DND-41 (cell line): ENCODE results near the gene SCNN1A.

ENCODE experiments used
- ATAC-seq: fragments of 200-7000 bp; cut with Tn5 transposase; 3 replicates; pipeline ENCODE4 v1.9.1; 2021; ENCODE audit warnings: low read depth; ENCODE audit not compliant: insufficient read depth
- DNase-seq: peaks from one replicate; pipeline ENCODE4 v3.0.0-alpha.2; 2020
- H2AFZ ChIP-seq: 2 replicates; pipeline ENCODE4 v1.6.0; 2012; ENCODE audit warnings: low read depth, low read length
- H3K27ac ChIP-seq: 2 replicates; pipeline ENCODE4 v1.5.1; 2012; ENCODE audit warnings: low read length, inconsistent platforms
- H3K27me3 ChIP-seq: fragments of 200-600 bp; sonication (generic); 2 replicates; pipeline ENCODE4 v1.6.0; 2012; ENCODE audit warnings: low read length, mild to moderate bottlenecking, inconsistent platforms; ENCODE audit not compliant: insufficient read depth, poor library complexity
- H3K36me3 ChIP-seq: 2 replicates; pipeline ENCODE4 v1.5.1; 2012; ENCODE audit warnings: low read length, inconsistent platforms; ENCODE audit not compliant: insufficient read depth
- H3K4me1 ChIP-seq: 2 replicates; pipeline ENCODE4 v1.5.1; 2012; ENCODE audit warnings: mild to moderate bottlenecking, low read length; ENCODE audit not compliant: insufficient read depth
- H3K4me2 ChIP-seq: 2 replicates; pipeline ENCODE4 v1.6.0; 2012; ENCODE audit warnings: mild to moderate bottlenecking, moderate library complexity, low read length, inconsistent platforms; ENCODE audit not compliant: insufficient read depth
- H3K4me3 ChIP-seq, 2 experiments: fragments of 200-600 bp in 1 of 2; shearing (Covaris generic) in 1 of 2; 2 replicates each; pipeline ENCODE4 v1.5.1; 2012 to 2016; ENCODE audit warnings: inconsistent platforms in 2 of 2, low read length in 2 of 2, mild to moderate bottlenecking in 2 of 2, low read depth in 1 of 2, moderate library complexity in 1 of 2
- H3K79me2 ChIP-seq: 2 replicates; pipeline ENCODE4 v1.6.0; 2012; ENCODE audit warnings: low read length, inconsistent platforms; ENCODE audit not compliant: insufficient read depth
- H3K9ac ChIP-seq: 2 replicates; pipeline ENCODE4 v1.6.0; 2012; ENCODE audit warnings: low read depth, mild to moderate bottlenecking, inconsistent platforms, low read length, moderate library complexity
- H3K9me3 ChIP-seq: 2 replicates; pipeline ENCODE4 v1.5.1; 2012; ENCODE audit warnings: low read length, moderate library complexity, mild to moderate bottlenecking, inconsistent platforms; ENCODE audit not compliant: insufficient read depth, severe bottlenecking
- H4K20me1 ChIP-seq: 2 replicates; pipeline ENCODE4 v1.6.0; 2012; ENCODE audit warnings: low read length; ENCODE audit not compliant: insufficient read depth
- EZH2 ChIP-seq: IDR thresholded peaks from 3 replicates; pipeline ENCODE4 v1.6.1; 2012; ENCODE audit warnings: borderline replicate concordance, low read depth, mild to moderate bottlenecking, moderate library complexity, low read length, inconsistent platforms; ENCODE audit not compliant: severe bottlenecking
- TF ChIP-seq, protein P1 (sequence below): IDR thresholded peaks from 2 replicates; pipeline ENCODE4 v1.5.1; 2012; ENCODE audit warnings: borderline replicate concordance, low read length, moderate library complexity, mild to moderate bottlenecking; ENCODE audit not compliant: poor library complexity, severe bottlenecking; ENCODE audit errors: extremely low read depth

Gene SCNN1A

DNA sequence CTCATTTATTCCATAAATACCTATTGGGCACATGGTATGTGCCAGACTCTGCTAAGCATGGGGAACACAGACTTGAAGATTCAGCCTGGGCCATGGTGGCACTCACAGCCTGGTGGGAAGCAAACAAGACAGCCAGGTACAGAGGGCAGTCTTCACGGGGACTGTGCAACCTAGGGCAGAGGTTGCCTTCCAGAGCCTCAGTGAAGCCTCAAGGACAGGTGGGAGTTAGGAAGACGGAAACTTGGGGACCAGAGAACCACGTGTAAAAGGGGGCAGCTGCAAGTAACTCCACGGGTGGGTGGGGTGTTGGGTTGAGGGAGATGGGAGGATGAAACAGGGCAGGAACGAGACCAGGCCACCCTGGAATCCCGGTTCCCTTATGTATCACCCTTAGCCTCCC lies 7.6 kb upstream of the SCNN1A start:
- TF ChIP-seq, protein P1, sequence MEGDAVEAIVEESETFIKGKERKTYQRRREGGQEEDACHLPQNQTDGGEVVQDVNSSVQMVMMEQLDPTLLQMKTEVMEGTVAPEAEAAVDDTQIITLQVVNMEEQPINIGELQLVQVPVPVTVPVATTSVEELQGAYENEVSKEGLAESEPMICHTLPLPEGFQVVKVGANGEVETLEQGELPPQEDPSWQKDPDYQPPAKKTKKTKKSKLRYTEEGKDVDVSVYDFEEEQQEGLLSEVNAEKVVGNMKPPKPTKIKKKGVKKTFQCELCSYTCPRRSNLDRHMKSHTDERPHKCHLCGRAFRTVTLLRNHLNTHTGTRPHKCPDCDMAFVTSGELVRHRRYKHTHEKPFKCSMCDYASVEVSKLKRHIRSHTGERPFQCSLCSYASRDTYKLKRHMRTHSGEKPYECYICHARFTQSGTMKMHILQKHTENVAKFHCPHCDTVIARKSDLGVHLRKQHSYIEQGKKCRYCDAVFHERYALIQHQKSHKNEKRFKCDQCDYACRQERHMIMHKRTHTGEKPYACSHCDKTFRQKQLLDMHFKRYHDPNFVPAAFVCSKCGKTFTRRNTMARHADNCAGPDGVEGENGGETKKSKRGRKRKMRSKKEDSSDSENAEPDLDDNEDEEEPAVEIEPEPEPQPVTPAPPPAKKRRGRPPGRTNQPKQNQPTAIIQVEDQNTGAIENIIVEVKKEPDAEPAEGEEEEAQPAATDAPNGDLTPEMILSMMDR, result no peak
- no peak for TF ChIP-seq EZH2
- ATAC-seq (no peak), DNase-seq (no peak)
- Histone ChIP-seq H3K4me2 (no peak overlapping the region), H3K9ac (no peak overlapping the region), H4K20me1 (no peaks in the 10 kb centered on the region), H3K27me3 (peaks cover 12% of the 10 kb centered on the region), H3K4me3 (no peak overlapping the region), H3K27ac (no peak overlapping the region), H3K9me3 (no peaks in the 10 kb centered on the region), H3K36me3 (no peaks in the 10 kb centered on the region), H2AFZ (no peak overlapping the region), H3K79me2 (no peaks in the 10 kb centered on the region), H3K4me1 (no peaks in the 10 kb centered on the region)

DNA sequence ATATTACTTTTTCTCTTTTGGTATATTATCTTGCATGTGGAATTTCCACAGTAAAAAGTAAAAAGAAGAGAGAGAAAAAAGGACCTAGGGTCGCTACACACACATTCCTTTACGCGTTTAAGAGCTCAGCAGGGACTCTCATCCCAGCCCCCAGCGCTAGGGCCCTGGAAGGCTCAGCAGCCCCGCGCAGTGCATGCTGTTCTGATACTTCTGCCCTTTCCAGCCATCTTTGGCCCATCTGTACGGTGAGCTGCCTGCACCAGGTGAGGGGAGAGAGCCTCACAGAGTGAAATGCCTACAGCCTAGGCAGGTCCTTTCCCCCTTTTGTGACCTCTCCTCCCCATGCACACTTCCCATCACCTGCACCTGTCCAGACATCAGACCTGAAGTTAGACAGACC lies 7.0 kb upstream of the SCNN1A start:
- Histone ChIP-seq H3K27ac (no peak overlapping the region), H3K36me3 (no peaks in the 10 kb centered on the region), H4K20me1 (no peaks in the 10 kb centered on the region), H3K9ac (no peak overlapping the region), H3K4me1 (no peaks in the 10 kb centered on the region), H3K4me2 (no peak overlapping the region), H3K4me3 (no peak overlapping the region), H3K27me3 (peaks cover 6% of the 10 kb centered on the region), H3K79me2 (no peaks in the 10 kb centered on the region), H2AFZ (no peak overlapping the region), H3K9me3 (no peaks in the 10 kb centered on the region)
- TF ChIP-seq, protein P1, result no peak
- no peak for TF ChIP-seq EZH2
- DNase-seq (no peak), ATAC-seq (no peak)

DNA sequence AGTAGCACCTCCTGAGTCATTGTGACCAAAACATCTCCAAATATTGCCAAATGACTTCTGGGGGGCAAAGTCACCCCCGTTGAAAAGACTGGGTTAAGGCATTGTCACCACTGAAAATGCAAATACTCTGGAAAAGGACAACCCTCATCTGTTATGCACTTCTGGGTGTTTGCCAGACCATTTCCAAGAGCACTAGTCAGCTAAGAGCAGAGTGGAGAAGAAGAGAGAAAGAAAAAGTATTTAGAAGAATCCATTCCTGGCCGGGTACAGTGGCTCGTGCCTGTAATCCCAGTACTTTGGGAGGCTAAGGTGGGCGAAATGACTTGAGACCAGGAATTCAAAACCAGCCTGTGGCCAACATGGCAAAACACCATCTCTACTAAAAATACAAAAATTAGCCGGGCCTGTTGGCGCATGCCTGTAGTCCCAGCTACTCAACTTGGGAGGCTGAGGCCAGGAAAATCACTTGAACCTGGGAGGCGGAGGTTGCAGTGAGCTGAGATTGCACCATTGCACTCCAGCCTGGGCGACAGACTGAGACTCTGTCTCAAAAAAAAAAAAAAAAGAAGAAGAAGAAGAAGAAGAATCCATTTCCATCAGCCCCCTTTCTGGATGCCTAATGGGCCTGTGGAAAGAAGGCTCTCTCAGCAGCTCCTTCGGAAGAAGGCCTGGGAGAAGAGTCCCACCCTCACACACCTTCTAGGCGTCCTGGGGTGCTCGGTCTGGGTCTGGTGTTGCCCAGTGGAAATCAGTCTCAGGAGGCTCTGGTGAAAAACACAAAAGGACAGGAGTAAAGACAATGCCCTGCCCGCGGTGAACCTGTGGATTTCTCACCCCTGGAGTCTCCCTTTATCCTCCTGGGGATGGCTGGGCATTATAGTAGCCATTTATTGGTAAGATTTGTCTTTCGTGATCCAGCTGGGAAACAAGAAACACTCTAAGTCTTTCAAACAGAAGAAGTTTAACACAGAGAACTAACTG lies 5.1 kb upstream of the SCNN1A start:
- Histone ChIP-seq H3K4me1 (peaks cover 9% of the 10 kb centered on the region), H3K4me3 (no peak overlapping the region), H3K4me2 (no peak overlapping the region), H3K27me3 (peaks cover 6% of the 10 kb centered on the region), H2AFZ (no peak overlapping the region), H3K9me3 (no peaks in the 10 kb centered on the region), H3K27ac (no peak overlapping the region), H3K36me3 (no peaks in the 10 kb centered on the region), H4K20me1 (no peaks in the 10 kb centered on the region), H3K79me2 (no peaks in the 10 kb centered on the region), H3K9ac (no peak overlapping the region)
- DNase-seq (no peak), ATAC-seq (no peak)
- no peak for TF ChIP-seq EZH2
- TF ChIP-seq, protein P1, result no peak
